OCI-LY1 (cell line): ENCODE results near the gene LEFTY1.

Source experiments
- H2AFZ ChIP-seq: fragments of 200-600 bp; sonication (generic), shearing (Covaris generic); 2 replicates; pipeline ENCODE4 v1.6.0; 2014; ENCODE audit warnings: antibody characterized with exemption, mild to moderate bottlenecking, low read length
- H3F3A ChIP-seq: fragments of 200-600 bp; sonication (generic), shearing (Covaris generic); 2 replicates; pipeline ENCODE4 v1.6.0; 2014; ENCODE audit warnings: mild to moderate bottlenecking, antibody characterized with exemption, low read length, moderate library complexity; ENCODE audit not compliant: insufficient read depth
- H3K27ac ChIP-seq: fragments of 200-600 bp; sonication (generic); 2 replicates; pipeline ENCODE4 v1.5.1; 2014; ENCODE audit warnings: low read length, mixed run types, mild to moderate bottlenecking, low read depth; ENCODE audit not compliant: poor library complexity, severe bottlenecking
- H3K27me3 ChIP-seq: fragments of 200-600 bp; sonication (generic); 2 replicates; pipeline ENCODE4 v1.6.0; 2014; ENCODE audit warnings: antibody characterized with exemption, mild to moderate bottlenecking, low read length, moderate library complexity; ENCODE audit not compliant: insufficient read depth
- H3K36me3 ChIP-seq: fragments of 200-600 bp; sonication (generic); 2 replicates; pipeline ENCODE4 v1.6.1; 2014; ENCODE audit warnings: mild to moderate bottlenecking, antibody characterized with exemption, low read length, moderate library complexity, mixed read lengths; ENCODE audit not compliant: insufficient read depth
- H3K4me1 ChIP-seq: fragments of 200-600 bp; sonication (generic); 2 replicates; pipeline ENCODE4 v1.5.1; 2014; ENCODE audit warnings: mild to moderate bottlenecking, low read length, moderate library complexity; ENCODE audit not compliant: insufficient read depth, severe bottlenecking
- H3K4me2 ChIP-seq: fragments of 200-600 bp; sonication (generic), shearing (Covaris generic); 2 replicates; pipeline ENCODE4 v1.6.1; 2014; ENCODE audit warnings: low read length
- H3K4me3 ChIP-seq: fragments of 200-600 bp; sonication (generic); 2 replicates; pipeline ENCODE4 v1.5.1; 2014; ENCODE audit warnings: low read length, low read depth, mild to moderate bottlenecking, mixed read lengths; ENCODE audit not compliant: poor library complexity, severe bottlenecking
- H3K79me2 ChIP-seq: fragments of 200-600 bp; shearing (Covaris generic); 2 replicates; pipeline ENCODE4 v1.6.1; 2016; ENCODE audit warnings: mixed run types, low read length, mixed read lengths; ENCODE audit not compliant: insufficient read depth
- H3K9ac ChIP-seq: fragments of 200-600 bp; sonication (generic), shearing (Covaris generic); 2 replicates; pipeline ENCODE4 v1.6.1; 2014; ENCODE audit warnings: mild to moderate bottlenecking, low read length, mixed read lengths
- H3K9me2 ChIP-seq: fragments of 200-600 bp; sonication (generic), shearing (Covaris generic); 2 replicates; pipeline ENCODE4 v1.6.1; 2014; ENCODE audit warnings: low read depth, mild to moderate bottlenecking, low read length, mixed read lengths
- H3K9me3 ChIP-seq: fragments of 200-600 bp; shearing (Covaris generic); 2 replicates; pipeline ENCODE4 v1.6.1; 2014; ENCODE audit warnings: low read length, mixed read lengths
- H4K20me1 ChIP-seq: fragments of 200-600 bp; sonication (generic), shearing (Covaris generic); 2 replicates; pipeline ENCODE4 v1.6.0; 2016; ENCODE audit warnings: mild to moderate bottlenecking, low read length; ENCODE audit not compliant: insufficient read depth
- EZH2 ChIP-seq: fragments of 200-600 bp; sonication (generic), shearing (Covaris generic); IDR thresholded peaks from 2 replicates; pipeline ENCODE4 v1.8.0; 2017; ENCODE audit warnings: borderline replicate concordance, mixed run types, mild to moderate bottlenecking, antibody characterized with exemption, low read length, moderate library complexity, mixed read lengths
- TF ChIP-seq, protein P1 (sequence below): fragments of 200-600 bp; sonication (generic), shearing (Covaris generic); IDR thresholded peaks from 2 replicates; pipeline ENCODE4 v1.5.1; 2017; ENCODE audit warnings: mild to moderate bottlenecking, antibody characterized with exemption, low read length, moderate library complexity, mixed read lengths

LEFTY1 gene

DNA sequence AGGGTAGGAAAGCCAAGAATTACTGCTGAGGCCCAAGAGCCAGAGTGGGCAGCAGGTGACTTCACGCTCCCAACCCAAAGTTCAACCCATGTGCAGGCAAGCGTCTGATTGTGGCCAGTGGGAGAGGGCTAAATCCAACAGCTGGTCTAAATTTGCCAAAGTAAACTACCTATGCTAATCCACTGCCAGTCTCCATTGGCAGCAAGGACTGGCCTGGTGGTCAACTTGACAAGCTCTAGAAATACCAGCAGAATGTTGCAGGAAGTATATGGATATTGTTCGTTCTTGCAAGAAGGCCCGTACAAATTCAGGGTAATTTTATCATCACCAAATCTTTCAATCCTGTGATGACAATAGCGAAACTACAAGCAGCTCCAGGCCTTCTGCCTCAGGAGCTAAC lies 8.3 kb downstream of the LEFTY1 start:
- no peak overlapping the region; the same call in 1 of the 2 replicates for H3K9ac ChIP-seq
- H3K27ac ChIP-seq = peak overlapping the region; percentile 18

DNA sequence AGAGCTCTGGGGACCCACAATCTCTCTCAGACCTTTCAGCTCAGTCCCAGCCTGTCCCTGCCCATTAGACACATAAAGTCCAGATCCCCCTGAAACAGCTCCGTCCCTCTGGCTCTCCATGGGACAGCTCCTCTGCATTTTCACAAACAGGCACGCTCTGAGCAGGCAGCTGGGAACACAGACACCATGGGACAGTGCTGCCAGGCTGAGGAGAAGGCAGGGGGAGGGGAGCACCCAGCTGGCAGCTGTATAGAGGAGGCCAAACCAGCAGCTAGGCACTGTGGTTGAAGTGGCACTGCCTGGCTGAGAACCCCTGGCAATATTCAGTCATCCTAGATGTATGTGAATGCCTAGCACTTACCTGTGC lies 8.7 kb downstream of the LEFTY1 start:
- Histone ChIP-seq H3K4me3 (no peak overlapping the region), H3K9ac (no peak overlapping the region; the same call in 1 of the 2 replicates), H3K36me3 (no peaks in the 10 kb centered on the region), H3K9me3 (no peaks in the 10 kb centered on the region), H2AFZ (no peak overlapping the region), H3F3A (no peaks in the 10 kb centered on the region), H3K79me2 (no peaks in the 10 kb centered on the region), H3K4me2 (peak overlapping the region; percentile 77; the same call in 1 of the 2 replicates), H3K9me2 (no peaks in the 10 kb centered on the region), H3K4me1 (peaks cover 31% of the 10 kb centered on the region), H3K27ac (no peak overlapping the region), H3K27me3 (no peaks in the 10 kb centered on the region), H4K20me1 (no peaks in the 10 kb centered on the region)
- TF ChIP-seq, protein P1, sequence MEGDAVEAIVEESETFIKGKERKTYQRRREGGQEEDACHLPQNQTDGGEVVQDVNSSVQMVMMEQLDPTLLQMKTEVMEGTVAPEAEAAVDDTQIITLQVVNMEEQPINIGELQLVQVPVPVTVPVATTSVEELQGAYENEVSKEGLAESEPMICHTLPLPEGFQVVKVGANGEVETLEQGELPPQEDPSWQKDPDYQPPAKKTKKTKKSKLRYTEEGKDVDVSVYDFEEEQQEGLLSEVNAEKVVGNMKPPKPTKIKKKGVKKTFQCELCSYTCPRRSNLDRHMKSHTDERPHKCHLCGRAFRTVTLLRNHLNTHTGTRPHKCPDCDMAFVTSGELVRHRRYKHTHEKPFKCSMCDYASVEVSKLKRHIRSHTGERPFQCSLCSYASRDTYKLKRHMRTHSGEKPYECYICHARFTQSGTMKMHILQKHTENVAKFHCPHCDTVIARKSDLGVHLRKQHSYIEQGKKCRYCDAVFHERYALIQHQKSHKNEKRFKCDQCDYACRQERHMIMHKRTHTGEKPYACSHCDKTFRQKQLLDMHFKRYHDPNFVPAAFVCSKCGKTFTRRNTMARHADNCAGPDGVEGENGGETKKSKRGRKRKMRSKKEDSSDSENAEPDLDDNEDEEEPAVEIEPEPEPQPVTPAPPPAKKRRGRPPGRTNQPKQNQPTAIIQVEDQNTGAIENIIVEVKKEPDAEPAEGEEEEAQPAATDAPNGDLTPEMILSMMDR = no peak
- TF ChIP-seq EZH2 = no peak

More for the DNA sequence above, 8.3 kb downstream of the LEFTY1 start:
- H3K79me2 ChIP-seq = no peaks in the 10 kb centered on the region
- no peak overlapping the region for H2AFZ ChIP-seq
- H3K9me2 ChIP-seq = no peaks in the 10 kb centered on the region
- no peaks in the 10 kb centered on the region for H3K27me3 ChIP-seq
- H3K36me3 ChIP-seq = no peaks in the 10 kb centered on the region
- H4K20me1 ChIP-seq = no peaks in the 10 kb centered on the region
- H3F3A ChIP-seq = no peaks in the 10 kb centered on the region
- peak overlapping the region; percentile 95 for H3K4me3 ChIP-seq
- peaks cover 31% of the 10 kb centered on the region for H3K4me1 ChIP-seq
- no peak for TF ChIP-seq EZH2
- TF ChIP-seq, protein P1 = no peak
- H3K9me3 ChIP-seq = no peaks in the 10 kb centered on the region
- peak overlapping the region; percentile 77; the same call in 1 of the 2 replicates for H3K4me2 ChIP-seq

DNA sequence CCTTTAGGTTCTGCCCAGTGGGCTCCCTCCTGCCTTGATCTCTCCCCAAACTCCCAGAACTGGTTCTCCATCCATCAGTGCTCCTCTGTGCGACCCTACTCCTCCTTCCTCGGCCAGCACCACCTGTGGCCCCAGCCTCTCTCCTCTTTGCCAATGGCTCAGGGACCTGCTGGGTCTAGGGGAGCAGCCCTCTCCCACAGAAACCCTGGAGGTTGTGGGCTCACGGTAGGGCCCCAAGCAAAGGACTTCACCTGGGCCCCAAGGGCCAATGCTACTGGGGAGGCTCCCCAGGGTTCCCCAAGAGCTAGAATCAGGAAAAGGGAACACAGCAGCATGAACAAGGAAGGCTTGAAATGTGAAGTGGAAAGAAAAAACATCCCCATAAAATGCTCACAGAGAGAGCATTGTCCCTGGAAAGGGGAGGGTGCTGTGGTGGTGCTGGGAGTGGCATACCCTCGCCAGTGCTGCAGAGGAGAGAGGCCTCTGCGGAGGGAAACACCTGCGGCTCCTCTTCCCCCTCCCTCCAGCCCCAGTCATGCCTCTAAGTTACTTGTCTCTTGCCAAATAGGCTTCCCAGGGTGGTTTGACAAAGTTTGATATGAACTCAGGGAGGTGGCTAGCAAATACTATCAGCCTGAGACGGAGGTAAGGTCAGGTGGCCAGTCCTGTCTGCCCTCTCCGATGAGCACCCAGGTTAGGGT lies 9.3 kb downstream of the LEFTY1 start:
- TF ChIP-seq EZH2 = no peak
- TF ChIP-seq, protein P1 = no peak
- Histone ChIP-seq H3K36me3 (no peaks in the 10 kb centered on the region), H2AFZ (no peak overlapping the region), H3K4me2 (peak overlapping the region; percentile 77; the same call in 1 of the 2 replicates), H3K4me1 (peaks cover 31% of the 10 kb centered on the region), H3K4me3 (no peak overlapping the region), H4K20me1 (no peaks in the 10 kb centered on the region), H3K27me3 (no peaks in the 10 kb centered on the region), H3K9me3 (no peaks in the 10 kb centered on the region), H3K27ac (no peak overlapping the region), H3K9me2 (no peaks in the 10 kb centered on the region), H3K79me2 (no peaks in the 10 kb centered on the region), H3K9ac (no peak overlapping the region; the same call in 1 of the 2 replicates), H3F3A (no peaks in the 10 kb centered on the region)
